ENCODE measurements around the gene TNFAIP8L1.

- no peak for TF ChIP-seq CTCF (conservative IDR thresholded peaks at IDR 0.05; ENCODE audit: low read depth, low read length)
- no peak for TF ChIP-seq EZH2 (IDR thresholded peaks at IDR 0.05; ENCODE audit: low read length, unreplicated experiment)
- TF ChIP-seq EZH2phosphoT487 (IDR thresholded peaks at IDR 0.05; ENCODE audit: borderline replicate concordance, low read length), result no peak
Measured at GRCh38 chr19:4660993-4661392, 21.7 kb downstream of the TNFAIP8L1 start.

All from PC-3 (cell line).